Measurements from ENCODE around the gene GPR25. TPM values are rescaled to one million over a fixed set of nuclear protein-coding genes. Genes with fewer than 3 reads are reported as not detected.

GPR25 gene
- total and polyA plus RNA-seq, 10 of the 15 experiments (the other 5 are each of a cell fraction or from before 2014, with no cell fraction given) = not detected

DNA sequence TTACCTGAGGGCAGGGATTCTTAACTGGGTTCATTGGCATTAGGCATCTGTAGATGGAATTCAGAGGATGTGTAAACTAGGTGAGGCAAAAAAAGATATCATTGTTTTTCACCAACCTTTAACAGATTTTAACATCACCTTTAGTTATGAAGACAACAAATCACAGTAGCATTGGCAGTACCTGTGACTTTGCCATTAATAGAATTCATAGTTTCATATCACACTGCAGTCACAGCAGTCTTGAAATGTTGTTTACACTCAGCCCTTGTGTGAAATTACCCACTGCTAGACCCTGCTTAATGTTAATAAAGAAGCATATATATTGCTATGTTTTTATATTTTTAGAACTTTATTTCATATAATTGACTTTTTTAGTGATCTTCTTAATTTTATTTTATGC is 20.2 kb downstream of the GPR25 start:
- FAIRE-seq (peak; percentile 70), DNase-seq (ENCODE audit: low read depth, low spot score) (no peak), ATAC-seq (no peak)
- no peaks in the 10 kb centered on the region for H3K27me3 ChIP-seq (replicated peaks in 1 of 2; ENCODE audit: control insufficient read depth in 2 of 2, insufficient read depth in 2 of 2, low read length in 1 of 2)
- no TSS peak for BruUV-seq (replicated peaks)
- H3K36me3 ChIP-seq (ENCODE audit: control insufficient read depth in 2 of 2, insufficient read depth in 2 of 2, low read length in 1 of 2) = no peaks in the 10 kb centered on the region
- H3K27ac ChIP-seq (ENCODE audit: control insufficient read depth, insufficient read depth) = no peak overlapping the region
- 0 out of 2 replicates have a peak overlapping the region, but pooled peaks have one; percentile 45 for H3K4me3 ChIP-seq
- CTCF ChIA-PET = interaction anchor here (0.8 to 10.0 kb wide), 9 partner anchors 11 to 332 kb away, joined by 3 to 131 read pairs (median 16); no protein-coding TSS in a partner anchor
- SMC1A ChIA-PET (ENCODE audit: uncharacterized antibody, unreplicated experiment) = interaction anchor here (0.7 to 12.2 kb wide), 7 partner anchors 11 to 268 kb away, joined by 3 to 193 read pairs (median 4); no protein-coding TSS in a partner anchor
- H4K20me1 ChIP-seq (ENCODE audit: control insufficient read depth, insufficient read depth) = no peaks in the 10 kb centered on the region
- POLR2A ChIA-PET = interaction anchor here (0.6 to 6.3 kb wide), 8 partner anchors 10 to 271 kb away, joined by 3 to 60 read pairs (median 10); no protein-coding TSS in a partner anchor
- RAD21 ChIA-PET (ENCODE audit: unreplicated experiment) = interaction anchor here (1.1 to 11.2 kb wide), 10 partner anchors 12 to 145 kb away, joined by 3 to 139 read pairs (median 8); no protein-coding TSS in a partner anchor
- peaks cover 50% of the 10 kb centered on the region for H3K4me1 ChIP-seq (ENCODE audit: control insufficient read depth, insufficient read depth, low read length)
- H3K79me2 ChIP-seq (ENCODE audit: control insufficient read depth, insufficient read depth, low read length) = no peaks in the 10 kb centered on the region; the same call in none of the 2 replicates
- intact Hi-C loops (cut with micrococcal nuclease; ENCODE audit: unreplicated experiment) = loop anchor here (5.0 kb wide), 1 partner anchor 129 kb away; the partner anchor contains the start of gene KIF21B
- no peak overlapping the region for H2AFZ ChIP-seq (ENCODE audit: control insufficient read depth, low read depth, low read length)
- peak overlapping the region; percentile 90 for H3K4me2 ChIP-seq (ENCODE audit: control insufficient read depth, insufficient read depth)
- in situ Hi-C loops (cut with MboI) = no loop called here
- no peaks in the 10 kb centered on the region for H3K9me3 ChIP-seq (replicated peaks; ENCODE audit: control insufficient read depth, insufficient read depth, low read length)
- no peak overlapping the region for H3K9ac ChIP-seq (ENCODE audit: control insufficient read depth, insufficient read depth, low read length)
- TF ChIP-seq, protein P1, sequence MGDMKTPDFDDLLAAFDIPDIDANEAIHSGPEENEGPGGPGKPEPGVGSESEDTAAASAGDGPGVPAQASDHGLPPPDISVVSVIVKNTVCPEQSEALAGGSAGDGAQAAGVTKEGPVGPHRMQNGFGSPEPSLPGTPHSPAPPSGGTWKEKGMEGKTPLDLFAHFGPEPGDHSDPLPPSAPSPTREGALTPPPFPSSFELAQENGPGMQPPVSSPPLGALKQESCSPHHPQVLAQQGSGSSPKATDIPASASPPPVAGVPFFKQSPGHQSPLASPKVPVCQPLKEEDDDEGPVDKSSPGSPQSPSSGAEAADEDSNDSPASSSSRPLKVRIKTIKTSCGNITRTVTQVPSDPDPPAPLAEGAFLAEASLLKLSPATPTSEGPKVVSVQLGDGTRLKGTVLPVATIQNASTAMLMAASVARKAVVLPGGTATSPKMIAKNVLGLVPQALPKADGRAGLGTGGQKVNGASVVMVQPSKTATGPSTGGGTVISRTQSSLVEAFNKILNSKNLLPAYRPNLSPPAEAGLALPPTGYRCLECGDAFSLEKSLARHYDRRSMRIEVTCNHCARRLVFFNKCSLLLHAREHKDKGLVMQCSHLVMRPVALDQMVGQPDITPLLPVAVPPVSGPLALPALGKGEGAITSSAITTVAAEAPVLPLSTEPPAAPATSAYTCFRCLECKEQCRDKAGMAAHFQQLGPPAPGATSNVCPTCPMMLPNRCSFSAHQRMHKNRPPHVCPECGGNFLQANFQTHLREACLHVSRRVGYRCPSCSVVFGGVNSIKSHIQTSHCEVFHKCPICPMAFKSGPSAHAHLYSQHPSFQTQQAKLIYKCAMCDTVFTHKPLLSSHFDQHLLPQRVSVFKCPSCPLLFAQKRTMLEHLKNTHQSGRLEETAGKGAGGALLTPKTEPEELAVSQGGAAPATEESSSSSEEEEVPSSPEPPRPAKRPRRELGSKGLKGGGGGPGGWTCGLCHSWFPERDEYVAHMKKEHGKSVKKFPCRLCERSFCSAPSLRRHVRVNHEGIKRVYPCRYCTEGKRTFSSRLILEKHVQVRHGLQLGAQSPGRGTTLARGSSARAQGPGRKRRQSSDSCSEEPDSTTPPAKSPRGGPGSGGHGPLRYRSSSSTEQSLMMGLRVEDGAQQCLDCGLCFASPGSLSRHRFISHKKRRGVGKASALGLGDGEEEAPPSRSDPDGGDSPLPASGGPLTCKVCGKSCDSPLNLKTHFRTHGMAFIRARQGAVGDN (IDR thresholded peaks at IDR 0.05) = no peak; the same call in 1 of the 2 replicates
- TF ChIP-seq EGR1 (IDR thresholded peaks at IDR 0.05; ENCODE audit: borderline replicate concordance in 1 of 2, low read depth in 2 of 2, low read length in 2 of 2) (no peak), IKZF2 (IDR thresholded peaks at IDR 0.05) (no peak), SMAD1 (IDR thresholded peaks at IDR 0.05; ENCODE audit: low read depth, partially characterized antibody) (no peak), BHLHE40 (IDR thresholded peaks at IDR 0.05; ENCODE audit: borderline replicate concordance in 1 of 2, low read depth in 2 of 2, low read length in 1 of 2) (peak in 1 of 2 experiments; percentile 22; a peak in 1 of 4 replicates), LARP7 (IDR thresholded peaks at IDR 0.05) (no peak), ZNF274 (IDR thresholded peaks at IDR 0.05; ENCODE audit: insufficient read depth, insufficient read length) (no peak), NFYA (IDR thresholded peaks at IDR 0.05; ENCODE audit: borderline replicate concordance, low read depth, low read length) (no peak), SIN3A (IDR thresholded peaks at IDR 0.05; ENCODE audit: low read depth, low read length) (no peak), ZBED1 (IDR thresholded peaks at IDR 0.05; ENCODE audit: borderline replicate concordance) (no peak), PAX8 (IDR thresholded peaks at IDR 0.05) (0 out of 2 replicates have a peak, but pooled peaks have one; percentile 22), RB1 (IDR thresholded peaks at IDR 0.05; ENCODE audit: borderline replicate concordance) (no peak), BMI1 (IDR thresholded peaks at IDR 0.05; ENCODE audit: borderline replicate concordance) (no peak)
- TF ChIP-seq, protein P2, sequence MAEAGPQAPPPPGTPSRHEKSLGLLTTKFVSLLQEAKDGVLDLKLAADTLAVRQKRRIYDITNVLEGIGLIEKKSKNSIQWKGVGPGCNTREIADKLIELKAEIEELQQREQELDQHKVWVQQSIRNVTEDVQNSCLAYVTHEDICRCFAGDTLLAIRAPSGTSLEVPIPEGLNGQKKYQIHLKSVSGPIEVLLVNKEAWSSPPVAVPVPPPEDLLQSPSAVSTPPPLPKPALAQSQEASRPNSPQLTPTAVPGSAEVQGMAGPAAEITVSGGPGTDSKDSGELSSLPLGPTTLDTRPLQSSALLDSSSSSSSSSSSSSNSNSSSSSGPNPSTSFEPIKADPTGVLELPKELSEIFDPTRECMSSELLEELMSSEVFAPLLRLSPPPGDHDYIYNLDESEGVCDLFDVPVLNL (IDR thresholded peaks at IDR 0.05; ENCODE audit: low read depth, low read length) = no peak
- TF ChIP-seq, protein P3, sequence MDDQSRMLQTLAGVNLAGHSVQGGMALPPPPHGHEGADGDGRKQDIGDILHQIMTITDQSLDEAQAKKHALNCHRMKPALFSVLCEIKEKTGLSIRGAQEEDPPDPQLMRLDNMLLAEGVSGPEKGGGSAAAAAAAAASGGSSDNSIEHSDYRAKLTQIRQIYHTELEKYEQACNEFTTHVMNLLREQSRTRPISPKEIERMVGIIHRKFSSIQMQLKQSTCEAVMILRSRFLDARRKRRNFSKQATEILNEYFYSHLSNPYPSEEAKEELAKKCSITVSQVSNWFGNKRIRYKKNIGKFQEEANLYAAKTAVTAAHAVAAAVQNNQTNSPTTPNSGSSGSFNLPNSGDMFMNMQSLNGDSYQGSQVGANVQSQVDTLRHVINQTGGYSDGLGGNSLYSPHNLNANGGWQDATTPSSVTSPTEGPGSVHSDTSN (IDR thresholded peaks at IDR 0.05; ENCODE audit: insufficient replicate concordance, low read depth, low read length) = no peak
- TF ChIP-seq, protein P4, sequence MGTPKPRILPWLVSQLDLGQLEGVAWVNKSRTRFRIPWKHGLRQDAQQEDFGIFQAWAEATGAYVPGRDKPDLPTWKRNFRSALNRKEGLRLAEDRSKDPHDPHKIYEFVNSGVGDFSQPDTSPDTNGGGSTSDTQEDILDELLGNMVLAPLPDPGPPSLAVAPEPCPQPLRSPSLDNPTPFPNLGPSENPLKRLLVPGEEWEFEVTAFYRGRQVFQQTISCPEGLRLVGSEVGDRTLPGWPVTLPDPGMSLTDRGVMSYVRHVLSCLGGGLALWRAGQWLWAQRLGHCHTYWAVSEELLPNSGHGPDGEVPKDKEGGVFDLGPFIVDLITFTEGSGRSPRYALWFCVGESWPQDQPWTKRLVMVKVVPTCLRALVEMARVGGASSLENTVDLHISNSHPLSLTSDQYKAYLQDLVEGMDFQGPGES (IDR thresholded peaks at IDR 0.05) = no peak
